ENCODE results near the gene DPM1.

DPM1 gene

GRCh38 chr20:50892394-50892793 lies 65.9 kb downstream of the DPM1 start:
- no peak for FAIRE-seq

- FAIRE-seq, result no peak
These were observed 67.2 kb downstream of the DPM1 start for GRCh38 chr20:50891138-50891537.

- FAIRE-seq, result no peak
These were observed 70.8 kb downstream of the DPM1 start for GRCh38 chr20:50887576-50887975.

- FAIRE-seq, result no peak
These were observed 72.0 kb downstream of the DPM1 start for GRCh38 chr20:50886184-50886790.

GRCh38 chr20:50885781-50886180 lies 72.6 kb downstream of the DPM1 start:
- FAIRE-seq, result no peak

GRCh38 chr20:50885068-50885467 lies 73.3 kb downstream of the DPM1 start:
- no peak for FAIRE-seq

Measured in islet of Langerhans (tissue), 1 donor.